HCT116 (cell line): ENCODE measurements around the gene GNL2.

Experiments used
- EZH2 ChIP-seq: fragments of 200-600 bp; sonication (generic); IDR thresholded peaks from 2 replicates; pipeline ENCODE4 v1.6.1; 2017; ENCODE audit warnings: antibody characterized with exemption, mixed run types
- POLR2AphosphoS5 ChIP-seq: IDR thresholded peaks from 2 replicates; pipeline ENCODE4 v1.6.1; 2011; ENCODE audit warnings: mild to moderate bottlenecking, low read depth, low read length, moderate library complexity
- RAD21 ChIP-seq: IDR thresholded peaks from 2 replicates; pipeline ENCODE4 v1.6.1; 2012; ENCODE audit warnings: low read depth, mild to moderate bottlenecking
- SIN3A ChIP-seq: IDR thresholded peaks from 2 replicates; pipeline ENCODE4 v1.6.1; 2012; ENCODE audit warnings: low read depth
- SP1 ChIP-seq: IDR thresholded peaks from 2 replicates; pipeline ENCODE4 v1.6.1; 2012; ENCODE audit warnings: low read depth
- TF ChIP-seq, protein P1 (sequence below), 3 experiments: fragments of 200-600 bp in 1 of 3; sonication (generic) in 1 of 3; IDR thresholded peaks in 2 of 3; conservative IDR thresholded peaks in 1 of 3; 2 replicates each; pipeline ENCODE4 v1.5.1; 2012 to 2017; ENCODE audit warnings: low read depth in 2 of 3, low read length in 2 of 3, antibody characterized with exemption in 1 of 3, borderline replicate concordance in 1 of 3, control low read depth in 1 of 3, mild to moderate bottlenecking in 1 of 3, mixed read lengths in 1 of 3, mixed run types in 1 of 3, moderate library complexity in 1 of 3; ENCODE audit not compliant: insufficient read depth in 1 of 3
- TF ChIP-seq, protein P2 (sequence below): IDR thresholded peaks from 2 replicates; pipeline ENCODE4 v1.6.1; 2012

- TF ChIP-seq POLR2AphosphoS5 = no peak
- no peak for TF ChIP-seq SIN3A
- TF ChIP-seq, protein P1, sequence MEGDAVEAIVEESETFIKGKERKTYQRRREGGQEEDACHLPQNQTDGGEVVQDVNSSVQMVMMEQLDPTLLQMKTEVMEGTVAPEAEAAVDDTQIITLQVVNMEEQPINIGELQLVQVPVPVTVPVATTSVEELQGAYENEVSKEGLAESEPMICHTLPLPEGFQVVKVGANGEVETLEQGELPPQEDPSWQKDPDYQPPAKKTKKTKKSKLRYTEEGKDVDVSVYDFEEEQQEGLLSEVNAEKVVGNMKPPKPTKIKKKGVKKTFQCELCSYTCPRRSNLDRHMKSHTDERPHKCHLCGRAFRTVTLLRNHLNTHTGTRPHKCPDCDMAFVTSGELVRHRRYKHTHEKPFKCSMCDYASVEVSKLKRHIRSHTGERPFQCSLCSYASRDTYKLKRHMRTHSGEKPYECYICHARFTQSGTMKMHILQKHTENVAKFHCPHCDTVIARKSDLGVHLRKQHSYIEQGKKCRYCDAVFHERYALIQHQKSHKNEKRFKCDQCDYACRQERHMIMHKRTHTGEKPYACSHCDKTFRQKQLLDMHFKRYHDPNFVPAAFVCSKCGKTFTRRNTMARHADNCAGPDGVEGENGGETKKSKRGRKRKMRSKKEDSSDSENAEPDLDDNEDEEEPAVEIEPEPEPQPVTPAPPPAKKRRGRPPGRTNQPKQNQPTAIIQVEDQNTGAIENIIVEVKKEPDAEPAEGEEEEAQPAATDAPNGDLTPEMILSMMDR (IDR thresholded peaks at IDR 0.05 in 2 of 3, conservative IDR thresholded peaks at IDR 0.05 in 1 of 3; ENCODE audit: borderline replicate concordance in 1 of 3, insufficient read depth in 1 of 3, low read depth in 2 of 3, low read length in 2 of 3) = no peak
- no peak for TF ChIP-seq EZH2
- no peak for TF ChIP-seq RAD21
- TF ChIP-seq SP1 = no peak
- TF ChIP-seq, protein P2, sequence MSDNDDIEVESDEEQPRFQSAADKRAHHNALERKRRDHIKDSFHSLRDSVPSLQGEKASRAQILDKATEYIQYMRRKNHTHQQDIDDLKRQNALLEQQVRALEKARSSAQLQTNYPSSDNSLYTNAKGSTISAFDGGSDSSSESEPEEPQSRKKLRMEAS = no peak
Observed at GRCh38 chr1:37570528-37571334, 25.0 kb downstream of the GNL2 start.
